Right atrium auricular region (tissue), 2 donors: ENCODE results near the gene TMEM242. TPM values are rescaled to one million over a fixed set of nuclear protein-coding genes. Genes with fewer than 3 reads are reported as not detected.
"Not testable (repeated sequence)": the region's sequence is repeated elsewhere in the genome, so short reads cannot be mapped to it uniquely, and the experiment has no call there.

ENCODE experiments used
- DNase-seq: peaks from one replicate; pipeline ENCODE4 v3.0.0-alpha.2; 2019; ENCODE audit warnings: low spot score
- H3K27ac ChIP-seq, 2 donors: fragments of 200-600 bp; sonication (generic); 1 replicate in 1 of 2; 2 replicates in 1 of 2; pipeline ENCODE4 v1.5.1; 2016 to 2019
- H3K27me3 ChIP-seq, 2 donors: fragments of 200-600 bp; sonication (generic); one replicate each; pipeline versions ENCODE4 v1.5.1 to v1.6.0; 2017 to 2019
- H3K36me3 ChIP-seq: fragments of 200-600 bp; sonication (generic); one replicate; pipeline ENCODE4 v1.5.1; 2016
- H3K4me1 ChIP-seq, 2 donors: fragments of 200-600 bp; sonication (generic); one replicate each; pipeline versions ENCODE4 v1.5.1 to v1.6.0; 2017 to 2019
- H3K4me3 ChIP-seq, 2 donors: fragments of 200-600 bp; sonication (generic); 1 replicate in 1 of 2; 2 replicates in 1 of 2; pipeline ENCODE4 v1.5.1; 2017 to 2019; ENCODE audit warnings: mild to moderate bottlenecking in 1 of 2, moderate library complexity in 1 of 2
- H3K9me3 ChIP-seq, 2 donors: fragments of 200-600 bp; sonication (generic); one replicate each; pipeline ENCODE4 v1.5.1; 2019
- CTCF ChIP-seq, 2 donors: fragments of 200-600 bp; sonication (generic); IDR thresholded peaks; one replicate each; pipeline ENCODE4 v1.5.1; 2019; ENCODE audit warnings: antibody characterized with exemption in 2 of 2
- total RNA-seq, 2 donors: library from RNA; depleted of rRNA; stranded (reverse); fragments of >200 nt; gene quantifications; one replicate each; pipeline ENCODE4 v1.1.0, GENCODE V29; 2016

Gene TMEM242
- total RNA-seq, 2 donors from 2014 or later = 4.9 to 6.2 TPM

- TF ChIP-seq CTCF (IDR thresholded peaks at IDR 0.05) = no peak
- DNase-seq = no peak
- H3K27ac ChIP-seq = no peak overlapping the region
- no peak overlapping the region for H3K4me3 ChIP-seq
- no peaks in the 10 kb centered on the region for H3K9me3 ChIP-seq
- H3K36me3 ChIP-seq = no peaks in the 10 kb centered on the region
- H3K27me3 ChIP-seq = no peaks in the 10 kb centered on the region
- no peaks in the 10 kb centered on the region for H3K4me1 ChIP-seq
Measured at GRCh38 chr6:157337751-157338150, 14.4 kb upstream of the TMEM242 start.

GRCh38 chr6:157337276-157337675 is 14.0 kb upstream of the TMEM242 start:
- not testable (repeated sequence) for H3K9me3 ChIP-seq, H3K4me1 ChIP-seq

GRCh38 chr6:157335829-157336228 is 12.5 kb upstream of the TMEM242 start:
- H3K27me3 ChIP-seq = no peaks in the 10 kb centered on the region
- no peaks in the 10 kb centered on the region for H3K9me3 ChIP-seq
- H3K36me3 ChIP-seq = no peaks in the 10 kb centered on the region
- no peak overlapping the region for H3K27ac ChIP-seq
- no peak for TF ChIP-seq CTCF (IDR thresholded peaks at IDR 0.05)
- no peak overlapping the region for H3K4me3 ChIP-seq
- H3K4me1 ChIP-seq = no peaks in the 10 kb centered on the region
- DNase-seq = no peak

More at GRCh38 chr6:157337276-157337675, 14.0 kb upstream of the TMEM242 start:
- H3K27me3 ChIP-seq, H3K36me3 ChIP-seq, H3K4me3 ChIP-seq, H3K27ac ChIP-seq, DNase-seq: not testable (repeated sequence)

GRCh38 chr6:157333956-157334355 is 10.6 kb upstream of the TMEM242 start:
- DNase-seq = no peak
- Histone ChIP-seq H3K4me3 (no peak overlapping the region), H3K9me3 (no peaks in the 10 kb centered on the region), H3K27ac (no peak overlapping the region), H3K4me1 (no peaks in the 10 kb centered on the region), H3K36me3 (no peaks in the 10 kb centered on the region), H3K27me3 (no peaks in the 10 kb centered on the region)
- no peak for TF ChIP-seq CTCF (IDR thresholded peaks at IDR 0.05)

DNA sequence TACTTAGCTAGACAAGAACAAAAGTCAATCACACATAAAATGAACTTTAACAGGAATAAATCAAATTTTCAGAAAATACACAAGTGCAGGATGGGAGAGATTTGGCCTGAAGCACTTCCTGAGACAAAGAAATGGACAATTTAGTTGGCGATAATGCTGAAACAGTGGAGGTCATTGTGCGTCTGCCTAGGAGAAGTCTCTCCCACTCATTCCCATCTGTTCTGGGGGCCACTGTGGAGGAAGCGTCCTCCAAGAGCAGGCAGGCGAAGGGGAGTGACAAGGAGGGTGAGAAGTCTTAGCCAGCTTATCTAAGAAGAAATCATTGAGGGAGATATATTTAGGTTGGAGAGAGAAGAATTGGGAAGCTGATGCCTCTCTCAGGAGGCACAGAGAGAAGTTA is 10.2 kb upstream of the TMEM242 start:
- no peak overlapping the region for H3K27ac ChIP-seq
- no peak overlapping the region for H3K4me3 ChIP-seq
- no peaks in the 10 kb centered on the region for H3K36me3 ChIP-seq
- H3K9me3 ChIP-seq = no peaks in the 10 kb centered on the region
- H3K4me1 ChIP-seq = no peaks in the 10 kb centered on the region
- H3K27me3 ChIP-seq = no peaks in the 10 kb centered on the region
- no peak for TF ChIP-seq CTCF (IDR thresholded peaks at IDR 0.05)
- no peak for DNase-seq

- no peak for TF ChIP-seq CTCF (IDR thresholded peaks at IDR 0.05)
- H3K27ac ChIP-seq = no peak overlapping the region
Measured at GRCh38 chr6:157332813-157333212, 9.5 kb upstream of the TMEM242 start.

More at GRCh38 chr6:157332813-157333212, 9.5 kb upstream of the TMEM242 start:
- Histone ChIP-seq H3K36me3 (no peaks in the 10 kb centered on the region), H3K27me3 (no peaks in the 10 kb centered on the region), H3K4me1 (no peaks in the 10 kb centered on the region), H3K4me3 (no peak overlapping the region), H3K9me3 (no peaks in the 10 kb centered on the region)
- DNase-seq = no peak
